Activated naive CD8-positive, alpha-beta T cell treated with anti-CD3 and anti-CD28 coated beads, Interleukin-2, amount 50 U/mL, for 16 hours (primary cell): ENCODE results near the gene NOB1.
A peak's percentile ranks its signal among the peaks of the same experiment; 100 is the strongest.
"Not testable (repeated sequence)": the region's sequence is repeated elsewhere in the genome, so short reads cannot be mapped to it uniquely, and the experiment has no call there.

Experiments
- DNase-seq: peaks from one replicate; pipeline ENCODE4 v3.0.0-alpha.2; 2020; ENCODE audit warnings: low read depth, low spot score

The NOB1 gene

DNA sequence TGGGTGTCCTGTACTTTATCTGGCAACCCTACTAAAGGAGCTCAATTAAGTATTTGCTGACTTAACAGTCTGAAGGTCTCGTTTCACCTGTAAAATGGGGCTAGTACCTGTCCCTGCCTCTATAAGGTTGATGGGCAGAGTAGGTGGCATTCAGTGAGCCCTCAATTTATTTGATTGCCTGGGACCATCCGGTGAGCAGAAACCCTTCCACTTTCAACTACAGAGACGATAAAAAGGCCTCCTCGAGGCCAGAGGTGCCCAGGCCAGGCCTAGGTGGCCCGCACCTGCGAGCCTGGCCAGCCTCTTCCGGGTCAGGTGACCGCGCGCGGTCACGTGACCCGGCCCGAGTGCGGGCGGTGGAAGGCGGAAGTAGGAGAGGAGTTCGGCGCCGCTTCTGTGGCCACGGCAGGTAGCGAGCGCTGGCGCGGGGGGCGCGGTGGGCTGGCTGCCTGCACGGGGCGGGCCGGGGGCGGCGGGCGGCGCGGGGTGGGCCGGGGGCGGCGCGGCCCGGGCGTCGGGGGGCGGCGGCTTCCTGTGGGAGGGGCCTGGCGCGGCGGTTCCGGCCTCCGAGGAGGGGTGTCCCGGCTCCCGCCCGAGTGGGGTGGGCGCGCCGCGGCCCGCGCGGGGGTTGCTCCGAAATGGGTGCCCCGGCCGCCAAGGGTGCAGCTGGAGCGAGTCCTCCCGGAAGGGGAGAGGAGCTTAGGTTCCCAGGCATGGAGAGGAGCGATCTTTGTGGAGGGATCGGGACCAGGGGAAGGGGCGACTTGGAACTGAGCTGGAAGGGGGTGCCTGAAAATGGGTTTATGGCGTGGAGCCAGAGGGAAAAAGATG is 7.5 kb upstream of the NOB1 start, which contains the start of gene WWP2:
WWP2 (plus strand) TSS at position 350 of the 831 bp plus-strand sequence. CDS start 24,679 bp downstream, outside the sequence.
- peak; percentile 45 for DNase-seq

DNA sequence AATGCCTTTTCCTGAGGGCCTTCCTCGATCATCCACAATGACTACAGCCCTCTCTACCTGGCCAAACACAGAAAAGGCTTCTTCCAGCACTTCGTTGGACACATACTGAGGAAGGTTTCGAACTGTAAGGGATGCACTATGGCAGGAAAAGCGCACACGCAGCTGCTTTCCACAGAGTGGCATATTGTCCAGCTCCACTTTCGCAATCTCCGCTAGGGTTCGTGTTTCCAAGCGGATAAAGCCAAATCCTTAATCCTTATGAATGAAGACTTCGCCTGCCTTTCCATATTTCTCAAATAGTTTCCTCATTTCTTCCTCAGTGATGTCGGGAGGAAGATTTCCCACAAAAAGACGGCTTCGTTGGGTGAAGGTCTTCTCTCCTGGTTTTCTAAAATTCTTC is 2.6 kb upstream of the NOB1 start:
- not testable (repeated sequence) for DNase-seq

DNA sequence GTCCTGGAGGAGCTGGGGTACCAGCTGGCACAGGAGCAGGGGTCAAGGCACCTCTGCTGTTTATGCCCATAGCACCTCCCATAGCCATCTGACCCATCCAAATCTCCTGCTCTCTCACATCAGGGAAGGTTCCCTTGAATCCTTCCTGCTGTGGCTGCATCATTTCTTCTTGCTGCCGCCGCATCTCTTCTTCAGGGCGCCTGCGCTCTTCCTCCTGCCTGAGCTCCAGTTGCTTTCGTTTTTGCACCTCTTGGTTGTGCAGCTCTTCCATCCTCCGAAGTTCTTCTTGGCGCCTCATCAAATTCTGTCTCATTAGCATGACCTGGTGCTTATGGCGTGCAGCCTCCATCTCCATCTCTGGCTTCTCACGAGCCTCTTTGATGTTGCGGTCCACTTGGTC is 2.0 kb upstream of the NOB1 start:
- DNase-seq = no peak

DNA sequence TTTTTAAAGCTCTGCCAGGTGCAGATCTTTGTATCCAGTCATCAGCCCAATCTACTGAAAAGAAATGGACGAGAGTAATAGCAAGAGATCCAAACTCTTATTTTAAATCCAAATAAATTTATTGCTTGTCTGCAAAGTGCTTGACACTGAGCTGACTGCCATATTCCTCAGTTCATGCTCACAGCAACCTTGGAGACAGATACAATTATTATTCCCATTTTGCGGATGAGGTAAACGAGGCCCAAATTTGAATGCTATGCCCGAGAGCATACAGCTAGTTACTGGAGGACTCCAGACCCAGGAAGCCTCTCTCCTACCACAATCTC is 620 bp downstream of the NOB1 start:
- no peak for DNase-seq

DNA sequence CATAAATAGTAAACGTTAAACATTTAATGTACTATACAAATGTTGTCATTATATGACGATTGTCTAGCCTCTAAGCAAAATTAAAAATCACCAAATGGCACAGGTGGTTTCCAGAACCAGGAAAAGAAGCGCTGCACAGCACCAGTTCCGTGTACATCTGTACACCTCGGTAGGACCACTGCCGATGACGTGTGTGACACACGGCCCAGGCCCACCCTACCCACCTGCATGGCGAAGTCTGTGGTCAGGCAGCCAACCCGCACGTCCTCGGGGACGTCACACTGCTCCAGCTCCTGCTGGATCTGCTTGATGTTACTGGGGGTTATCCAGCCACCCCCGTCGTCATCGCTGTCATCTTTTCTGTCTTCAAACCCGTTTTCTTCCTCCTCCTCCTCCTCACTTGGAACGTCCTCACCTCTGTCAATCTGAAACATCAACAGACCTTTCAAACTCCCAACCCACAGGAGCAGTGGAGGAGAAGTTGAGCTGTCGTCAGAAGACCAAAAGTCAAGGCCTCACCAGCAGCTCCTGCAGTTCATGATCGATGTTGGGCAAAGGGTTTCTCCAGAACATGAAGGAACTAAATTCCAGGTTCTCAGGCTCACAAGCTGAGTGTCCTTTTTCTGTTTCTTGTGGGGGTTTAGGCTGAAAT is 5.9 kb downstream of the NOB1 start:
- DNase-seq = no peak

DNA sequence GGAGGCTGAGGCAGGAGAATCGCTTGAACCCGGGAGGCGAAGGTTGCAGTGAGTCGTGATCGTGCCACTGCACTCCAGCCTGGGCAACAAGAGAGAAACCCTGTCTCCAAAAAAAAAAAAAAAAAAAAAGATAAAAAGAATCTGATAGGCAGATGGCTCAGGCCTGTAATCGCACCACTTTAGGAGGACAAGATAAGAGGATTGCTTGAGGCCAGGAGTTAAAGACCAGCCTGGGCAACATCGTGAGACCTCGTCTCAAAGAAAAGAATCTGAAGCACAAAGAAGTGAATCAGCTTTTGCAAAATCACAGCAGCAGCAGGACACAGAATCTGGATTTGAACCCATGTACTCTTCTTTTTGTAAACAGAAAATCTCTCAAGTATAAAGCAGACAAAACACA is 7.6 kb downstream of the NOB1 start:
- DNase-seq = no peak

DNA sequence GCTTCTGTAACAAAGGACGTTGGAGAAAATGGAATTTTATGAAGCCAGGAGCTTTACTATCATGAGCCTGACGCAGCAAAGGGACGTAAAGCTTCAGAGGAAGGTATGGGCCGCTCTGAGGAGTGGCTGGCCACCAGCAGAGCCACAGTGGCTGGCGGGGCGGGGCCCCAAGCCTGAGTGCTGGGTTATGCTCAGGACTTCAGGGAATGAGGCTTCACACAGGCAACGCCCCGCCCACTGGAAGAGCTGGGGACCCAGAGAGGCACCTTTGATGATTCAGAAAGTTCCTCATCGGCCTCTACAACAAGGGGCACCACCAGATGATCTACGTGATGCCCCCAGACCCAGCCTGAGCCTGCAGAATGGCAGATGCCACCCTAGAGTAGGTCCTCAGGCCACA is 8.8 kb downstream of the NOB1 start:
- no peak for DNase-seq

DNA sequence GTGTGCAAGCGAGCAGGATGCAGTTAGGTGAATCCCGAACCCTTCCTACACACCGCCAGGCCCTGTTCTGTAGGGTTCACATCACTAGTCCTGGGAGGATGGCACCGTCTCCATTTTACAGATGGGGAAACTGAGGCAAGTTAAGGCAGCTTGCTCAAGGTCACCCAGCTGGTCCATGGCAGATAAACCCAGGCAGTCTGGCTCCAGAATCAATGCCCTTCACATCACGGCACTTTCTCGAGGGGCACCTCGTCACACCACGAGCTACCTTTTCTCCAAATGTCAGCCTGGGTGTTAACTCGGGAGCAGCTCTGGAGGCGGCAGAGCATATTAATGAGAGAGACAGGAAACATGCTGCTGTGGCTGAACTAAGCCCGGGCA is 9.5 kb downstream of the NOB1 start:
- no peak for DNase-seq

DNA sequence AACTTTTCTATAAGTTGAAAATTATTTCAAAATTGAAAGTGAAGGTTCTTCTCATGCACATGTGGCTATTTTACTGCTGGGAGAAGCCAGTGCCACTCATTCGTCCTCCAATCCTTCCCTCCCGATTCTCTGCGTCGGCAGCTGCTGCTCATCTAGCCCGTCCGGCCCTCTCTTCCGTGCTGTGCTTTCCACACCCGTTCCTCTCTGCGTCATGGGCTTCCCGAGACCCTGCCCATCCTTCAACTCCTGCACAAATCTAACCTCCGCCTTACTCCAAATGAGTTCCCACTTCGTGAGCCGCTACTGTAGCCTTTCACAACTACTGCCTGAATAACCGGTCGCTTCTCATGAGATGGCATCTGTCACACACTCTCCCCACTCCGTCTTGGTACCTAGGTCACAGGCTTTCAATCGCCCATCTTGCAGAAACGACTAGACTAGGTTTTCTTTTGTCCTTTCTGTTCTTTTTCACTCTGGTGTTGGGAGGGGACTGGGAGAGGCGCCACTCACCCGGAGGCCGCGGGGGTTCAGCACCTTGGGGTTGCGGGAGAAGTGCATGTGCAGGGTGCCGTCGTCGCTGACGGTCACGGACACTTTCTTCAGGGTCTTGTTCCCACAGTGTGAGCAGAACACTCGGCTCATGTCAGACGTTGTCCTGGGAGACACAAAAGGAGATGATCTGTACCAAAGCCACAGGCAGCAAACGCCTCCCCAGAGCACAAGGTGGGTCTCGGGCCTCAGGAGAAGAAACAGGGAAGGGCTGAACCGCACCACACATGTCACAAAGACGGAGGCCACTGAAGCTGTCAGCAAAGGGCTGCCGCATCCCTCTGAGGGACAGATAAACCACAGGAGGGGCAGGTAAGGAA is 10.1 kb downstream of the NOB1 start:
- DNase-seq = no peak

DNA sequence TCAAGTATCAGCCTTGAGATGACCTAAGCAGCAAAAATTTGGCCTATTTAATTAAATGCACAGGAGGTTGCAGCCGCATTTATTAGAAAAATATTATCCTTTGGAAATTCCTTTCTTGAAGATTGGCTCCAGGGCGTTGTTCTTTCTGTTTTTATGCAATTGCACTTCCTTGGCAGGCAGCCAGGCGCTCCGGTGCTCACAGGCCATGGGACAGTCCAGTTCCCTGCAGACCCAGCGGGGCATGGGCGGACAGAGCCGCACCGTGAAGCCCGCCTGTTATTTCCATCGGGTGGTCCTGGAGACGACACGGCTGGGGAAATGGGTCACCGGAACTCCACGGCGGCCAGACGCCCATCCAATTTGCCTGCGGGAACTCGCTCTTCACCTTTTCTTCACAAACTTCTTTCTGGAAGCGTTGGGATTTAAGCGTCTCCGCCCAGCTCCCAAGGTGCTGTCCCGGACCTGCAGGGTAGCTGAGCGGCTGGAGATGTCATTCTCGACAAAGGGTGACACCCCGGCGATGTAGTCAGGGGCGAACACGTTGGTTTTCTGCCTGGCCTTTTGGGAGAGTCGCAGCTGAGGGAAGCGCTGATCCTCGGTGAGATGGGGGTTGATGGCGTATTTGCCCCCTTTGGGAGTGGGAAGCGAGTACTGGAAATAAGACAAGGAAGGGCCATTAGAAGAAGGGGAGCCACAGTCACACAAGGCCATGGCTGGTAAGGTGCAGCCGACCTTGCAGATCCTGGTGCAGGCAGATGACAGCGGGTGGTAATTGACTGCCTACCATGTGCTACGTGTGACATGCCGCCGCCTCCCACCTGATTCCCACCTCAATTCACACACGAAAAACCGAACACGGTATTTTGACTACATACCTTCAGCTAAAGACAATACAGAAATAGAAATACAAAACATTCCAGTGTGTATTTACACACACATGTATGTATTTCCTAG is 12.5 kb downstream of the NOB1 start:
- DNase-seq = no peak

DNA sequence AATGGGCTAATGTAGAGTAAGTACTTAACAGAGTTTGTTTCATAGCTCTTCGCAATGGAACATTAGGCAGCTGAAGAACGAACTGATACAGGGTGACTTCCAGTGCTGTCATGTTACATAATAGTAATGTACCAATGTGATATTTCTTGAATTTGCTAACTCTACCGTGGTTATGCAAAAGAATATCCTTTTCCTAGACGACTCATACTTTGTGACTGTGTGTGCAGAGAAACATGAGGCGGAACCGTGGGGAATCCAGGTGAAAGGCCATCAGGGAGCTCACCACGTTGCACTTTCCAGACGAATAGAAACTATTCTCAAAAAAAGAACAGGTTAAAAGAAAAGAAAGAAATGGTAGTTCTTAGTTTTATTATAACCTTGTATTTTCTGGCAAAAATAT is 13.2 kb downstream of the NOB1 start:
- no peak for DNase-seq

DNA sequence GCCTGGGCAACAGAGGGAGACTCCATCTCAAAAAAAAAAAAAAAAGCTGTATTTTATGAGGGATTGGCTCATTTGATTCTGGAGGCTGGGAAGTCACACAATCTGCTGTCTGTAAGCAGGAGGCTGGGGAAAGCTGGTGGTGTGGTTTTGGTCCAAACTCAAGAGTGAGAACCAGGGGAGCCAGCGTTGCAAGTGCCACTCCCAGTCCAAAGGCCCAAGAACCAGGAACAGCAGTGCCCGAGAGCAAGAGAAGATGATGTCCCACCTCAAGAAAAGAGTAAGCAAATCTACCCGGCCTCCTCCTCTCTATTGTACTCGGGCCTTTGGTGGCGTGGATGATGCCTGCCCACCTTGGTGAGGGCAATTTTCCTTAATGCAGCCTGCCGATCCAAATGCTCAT is 22.6 kb downstream of the NOB1 start:
- DNase-seq = no peak

DNA sequence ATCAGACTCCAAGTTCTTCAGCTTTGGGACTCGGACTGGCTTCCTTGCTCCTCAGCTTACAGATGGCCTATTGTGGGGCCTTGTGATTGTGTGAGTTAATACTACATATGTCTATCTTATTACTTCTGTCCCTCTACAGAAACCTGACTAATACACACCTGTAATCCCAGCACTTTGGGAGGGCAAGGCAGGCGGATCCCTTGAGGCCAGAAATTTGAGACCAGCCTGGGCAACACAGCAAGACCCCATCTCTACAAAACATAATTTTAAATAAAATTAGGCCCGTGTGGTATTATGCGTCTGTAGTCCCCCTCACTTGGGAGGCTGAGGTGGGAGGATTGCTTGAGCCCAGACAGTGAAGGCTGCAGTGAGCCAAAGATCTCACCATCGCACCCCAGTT is 23.4 kb downstream of the NOB1 start:
- not testable (repeated sequence) for DNase-seq

DNA sequence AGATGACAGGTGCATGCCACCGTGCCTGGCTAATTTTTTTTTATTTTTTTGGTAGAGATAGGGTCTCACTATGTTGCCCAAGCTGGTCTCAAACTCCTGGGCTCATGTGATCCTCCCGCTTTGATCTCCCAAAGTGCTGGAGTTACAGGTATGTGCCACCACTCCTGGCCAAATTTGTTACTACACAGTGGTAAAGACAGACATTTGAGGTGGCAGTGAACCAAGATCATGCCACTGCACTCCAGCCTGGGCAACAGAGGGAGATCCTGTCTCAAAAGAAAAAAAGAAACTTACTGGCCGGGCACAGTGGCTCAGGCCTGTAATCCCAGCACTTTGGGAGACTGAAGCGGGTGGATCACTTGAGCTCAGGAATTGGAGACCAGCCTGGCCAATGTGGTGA is 25.7 kb downstream of the NOB1 start:
- DNase-seq = not testable (repeated sequence)

DNA sequence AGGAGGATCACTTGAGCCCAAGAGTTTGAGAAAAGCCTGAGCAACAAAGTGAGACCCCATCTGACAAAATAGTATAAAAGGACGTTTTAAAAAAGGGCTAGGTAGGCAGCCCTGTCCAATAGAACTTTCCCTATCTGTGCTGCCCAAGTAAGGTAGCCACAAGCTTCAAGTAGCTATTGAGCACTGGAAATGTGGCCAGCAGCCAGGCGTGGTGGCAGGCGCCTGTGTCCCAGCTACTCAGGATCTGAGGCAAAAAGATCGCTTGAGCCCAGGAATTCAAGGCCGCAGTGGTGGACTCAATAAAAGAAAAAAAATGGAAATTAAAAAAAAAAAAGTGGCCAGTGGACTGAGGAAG is 26.8 kb downstream of the NOB1 start:
- no peak for DNase-seq

DNA sequence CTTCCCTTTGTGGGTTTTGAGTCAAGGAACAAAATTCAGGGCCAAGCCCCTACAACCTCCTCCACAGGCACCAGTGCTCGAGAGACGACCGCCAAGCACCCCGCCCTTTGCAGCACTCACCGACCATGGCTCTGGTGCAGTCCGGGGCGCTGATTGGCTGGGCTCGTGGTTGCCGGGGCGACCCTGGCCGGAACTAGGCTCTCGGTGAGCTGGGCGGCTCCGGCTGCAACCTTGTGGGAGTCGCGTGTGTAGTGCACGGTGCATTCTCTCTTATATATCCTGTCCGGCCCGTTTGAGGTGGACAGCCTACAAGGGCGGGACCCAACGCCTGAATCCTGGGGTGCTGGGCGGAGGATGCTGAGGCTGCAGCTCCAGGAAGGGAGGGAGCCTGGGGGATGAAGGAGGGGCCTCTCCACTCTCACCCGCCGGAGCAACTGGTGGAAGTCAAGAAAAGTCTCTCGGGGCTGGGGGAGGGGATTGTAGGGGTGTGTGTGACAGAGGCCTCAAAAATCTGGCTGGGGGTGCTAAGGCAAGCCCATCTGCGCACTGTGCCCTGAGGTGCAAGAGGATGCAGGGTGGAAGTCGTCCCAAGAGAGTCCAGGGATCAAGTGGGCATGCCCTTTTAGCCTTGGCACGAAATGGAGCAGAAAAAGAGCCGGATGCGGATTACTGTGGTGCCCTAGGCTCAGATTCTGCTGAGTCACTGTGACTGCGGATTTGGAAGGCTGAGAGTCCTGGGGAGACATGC is 28.2 kb downstream of the NOB1 start, which contains the start of gene NQO1:
NQO1 (minus strand) TSS at position 248 of the 748 bp plus-strand sequence; CDS start at position 127, 121 bp downstream.
- peak; percentile 81 for DNase-seq

DNA sequence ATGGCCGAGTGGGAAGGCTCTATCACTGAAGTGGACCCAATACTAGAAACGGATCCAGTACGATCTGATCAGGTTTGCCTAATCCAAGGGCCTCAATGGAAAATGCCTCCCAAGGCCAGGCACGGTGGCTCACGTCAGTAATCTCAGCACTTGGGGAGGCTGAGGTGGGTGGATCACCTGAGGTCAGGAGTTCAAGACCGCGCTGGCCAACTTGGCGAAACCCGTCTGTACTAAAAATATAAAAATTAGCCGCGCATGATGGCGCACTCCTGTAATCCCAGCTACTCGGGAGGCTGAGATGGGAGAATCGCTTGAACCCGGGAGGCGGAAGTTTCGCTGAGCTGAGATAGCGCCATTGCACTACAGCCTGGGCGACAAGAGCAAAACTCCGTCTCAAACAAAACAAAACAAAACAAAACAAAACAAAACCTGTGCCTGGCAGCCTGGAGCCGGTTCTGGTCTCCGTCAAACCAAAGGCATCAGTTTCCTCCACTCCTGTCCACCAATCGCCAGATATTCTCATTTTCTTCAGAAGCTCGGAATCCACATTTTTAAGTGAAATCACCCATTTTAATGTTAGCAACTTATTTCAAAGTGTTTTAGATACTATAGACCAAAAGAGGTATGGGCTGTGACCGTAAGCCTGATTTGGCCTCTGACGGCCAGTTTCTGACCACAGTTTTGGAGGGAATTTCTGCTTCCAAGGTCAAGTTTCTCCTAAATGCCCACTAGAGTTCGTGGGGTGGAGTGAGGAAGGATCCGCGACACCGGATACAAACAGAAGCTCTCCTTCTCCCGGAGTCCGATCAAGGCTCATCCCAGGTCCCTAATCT is 29.0 kb downstream of the NOB1 start:
- no peak for DNase-seq

DNA sequence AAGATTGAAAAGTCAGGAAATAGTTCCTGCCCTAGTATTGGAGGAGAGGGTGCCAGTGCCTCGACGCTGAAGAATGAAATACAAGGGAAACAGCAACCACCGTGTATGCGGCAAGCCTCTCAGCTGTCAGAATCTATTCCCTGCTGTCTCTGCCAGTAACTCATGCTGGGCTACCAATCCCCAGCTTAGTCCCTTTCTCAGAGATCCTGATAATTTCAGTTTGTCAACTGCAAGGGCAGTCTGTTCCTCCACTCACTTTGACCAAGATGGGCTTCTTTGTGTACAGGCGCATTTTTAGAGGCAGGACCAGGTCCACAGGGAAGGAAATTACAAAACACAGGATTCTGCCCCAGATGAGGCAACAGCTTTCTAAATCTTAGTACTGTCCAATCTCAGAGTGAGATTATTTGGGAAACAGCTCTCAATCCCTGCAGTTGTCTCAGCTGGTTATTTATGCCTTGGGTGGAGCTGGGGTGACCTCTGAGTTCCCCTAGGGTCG is 29.7 kb downstream of the NOB1 start:
- DNase-seq = no peak

DNA sequence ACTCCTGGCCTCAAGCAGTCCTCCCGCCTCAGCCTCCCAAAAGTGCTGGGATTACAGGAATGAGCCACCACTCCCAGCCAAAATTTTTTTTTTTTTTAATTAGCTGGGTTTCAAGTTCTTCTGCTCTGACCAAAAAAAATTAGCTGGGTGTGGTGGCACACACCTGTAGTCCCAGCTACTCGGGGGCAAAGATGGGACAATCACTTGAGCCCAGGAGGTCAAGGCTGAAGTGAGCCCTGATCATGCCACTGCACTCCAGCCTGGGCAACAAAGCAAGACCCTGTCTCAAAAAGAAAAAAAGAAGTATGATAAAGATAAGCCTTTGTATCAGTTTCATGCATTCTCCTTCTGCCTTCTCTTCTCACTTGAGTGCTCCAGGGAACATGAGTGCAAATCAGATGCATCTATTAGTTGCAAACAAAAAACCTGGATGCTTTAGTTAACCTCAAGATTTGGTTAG is 30.3 kb downstream of the NOB1 start:
- DNase-seq = no peak
